ACHN (cell line): Measurements from ENCODE around the gene AIPL1.

Experiments used
- DNase-seq: peaks from one replicate; pipeline ENCODE4 v3.0.0-alpha.2; 2015
- in situ Hi-C: cut with HindIII; loops from 2 replicates; pipeline ENCODE4 v1.10.0; 2017; ENCODE audit warnings: low sequenced_read_pairs, low pct_ligation_motif_present, low pct_unique_long_range_greater_than_20kb

Gene AIPL1

GRCh38 chr17:6387442-6387841, 47.5 kb downstream of the AIPL1 start:
- in situ Hi-C loops = no loop called here
- DNase-seq = no peak

- DNase-seq = no peak
- in situ Hi-C loops = no loop called here
These were observed 48.8 kb downstream of the AIPL1 start for GRCh38 chr17:6386041-6386630.

GRCh38 chr17:6384481-6384880, 50.4 kb downstream of the AIPL1 start:
- no peak for DNase-seq
- in situ Hi-C loops = no loop called here

- in situ Hi-C loops = no loop called here
- DNase-seq = no peak
These were observed 53.1 kb downstream of the AIPL1 start for GRCh38 chr17:6381526-6382465.

- no peak for DNase-seq
- in situ Hi-C loops = no loop called here
These were observed 53.9 kb downstream of the AIPL1 start for GRCh38 chr17:6380915-6381438.

- in situ Hi-C loops = no loop called here
These were observed 57.0 kb downstream of the AIPL1 start for GRCh38 chr17:6377906-6378305.

GRCh38 chr17:6376931-6377361, 58.0 kb downstream of the AIPL1 start:
- in situ Hi-C loops = no loop called here
- no peak for DNase-seq

More at GRCh38 chr17:6377906-6378305, 57.0 kb downstream of the AIPL1 start:
- no peak for DNase-seq

- DNase-seq = peak; percentile 85
- in situ Hi-C loops = no loop called here
These were observed 60.1 kb downstream of the AIPL1 start for GRCh38 chr17:6374761-6375312.

- in situ Hi-C loops = no loop called here
These were observed 60.6 kb downstream of the AIPL1 start for GRCh38 chr17:6374271-6374691.

More at GRCh38 chr17:6374271-6374691, 60.6 kb downstream of the AIPL1 start:
- DNase-seq = no peak
